ENCODE data around the gene SIDT2.
"Not testable (repeated sequence)": the region's sequence is repeated elsewhere in the genome, so short reads cannot be mapped to it uniquely, and the experiment has no call there.

Gene SIDT2

GRCh38 chr11:117202386-117203068 lies 24.0 kb downstream of the SIDT2 start:
- TF ChIP-seq CTCF (IDR thresholded peaks at IDR 0.05; ENCODE audit: low read depth, low read length) (no peak), MAX (IDR thresholded peaks at IDR 0.05; ENCODE audit: low read depth, low read length) (no peak), MYC (IDR thresholded peaks at IDR 0.05; ENCODE audit: low read depth, low read length) (no peak), POLR2A (IDR thresholded peaks at IDR 0.05; ENCODE audit: extremely low read depth, insufficient read length) (no peak)
- H3K4me3 ChIP-seq (ENCODE audit: low read depth, low read length): no peak overlapping the region
- no peak for DNase-seq (ENCODE audit: low read depth)

GRCh38 chr11:117203069-117203407 lies 24.5 kb downstream of the SIDT2 start:
- no peak for TF ChIP-seq POLR2A (IDR thresholded peaks at IDR 0.05; ENCODE audit: extremely low read depth, insufficient read length)
- no peak for TF ChIP-seq CTCF (IDR thresholded peaks at IDR 0.05; ENCODE audit: low read depth, low read length)
- TF ChIP-seq MYC (IDR thresholded peaks at IDR 0.05; ENCODE audit: low read depth, low read length): no peak
- no peak for TF ChIP-seq MAX (IDR thresholded peaks at IDR 0.05; ENCODE audit: low read depth, low read length)
- H3K4me3 ChIP-seq (ENCODE audit: low read depth, low read length): no peak overlapping the region
- DNase-seq (ENCODE audit: low read depth): no peak

- DNase-seq (ENCODE audit: low read depth): no peak
- TF ChIP-seq MAX (IDR thresholded peaks at IDR 0.05; ENCODE audit: low read depth, low read length): no peak
- no peak for TF ChIP-seq CTCF (IDR thresholded peaks at IDR 0.05; ENCODE audit: low read depth, low read length)
- no peak for TF ChIP-seq MYC (IDR thresholded peaks at IDR 0.05; ENCODE audit: low read depth, low read length)
- no peak for TF ChIP-seq POLR2A (IDR thresholded peaks at IDR 0.05; ENCODE audit: extremely low read depth, insufficient read length)
- H3K4me3 ChIP-seq (ENCODE audit: low read depth, low read length): no peak overlapping the region
Observed at GRCh38 chr11:117204283-117205080, 25.9 kb downstream of the SIDT2 start.

GRCh38 chr11:117205211-117205818 lies 26.8 kb downstream of the SIDT2 start:
- H3K4me3 ChIP-seq (ENCODE audit: low read depth, low read length): no peak overlapping the region
- no peak for TF ChIP-seq MYC (IDR thresholded peaks at IDR 0.05; ENCODE audit: low read depth, low read length)
- no peak for TF ChIP-seq MAX (IDR thresholded peaks at IDR 0.05; ENCODE audit: low read depth, low read length)
- no peak for TF ChIP-seq POLR2A (IDR thresholded peaks at IDR 0.05; ENCODE audit: extremely low read depth, insufficient read length)
- TF ChIP-seq CTCF (IDR thresholded peaks at IDR 0.05; ENCODE audit: low read depth, low read length): no peak
- no peak for DNase-seq (ENCODE audit: low read depth)

- not testable (repeated sequence) for H3K4me3 ChIP-seq (ENCODE audit: low read depth, low read length); DNase-seq (ENCODE audit: low read depth)
Observed at GRCh38 chr11:117206111-117206510, 27.6 kb downstream of the SIDT2 start.

GRCh38 chr11:117206859-117207258 lies 28.3 kb downstream of the SIDT2 start:
- H3K4me3 ChIP-seq (ENCODE audit: low read depth, low read length); DNase-seq (ENCODE audit: low read depth): not testable (repeated sequence)

GRCh38 chr11:117207481-117207880 lies 28.9 kb downstream of the SIDT2 start:
- not testable (repeated sequence) for H3K4me3 ChIP-seq (ENCODE audit: low read depth, low read length); DNase-seq (ENCODE audit: low read depth)

GRCh38 chr11:117208710-117209109 lies 30.2 kb downstream of the SIDT2 start:
- not testable (repeated sequence) for H3K4me3 ChIP-seq (ENCODE audit: low read depth, low read length); DNase-seq (ENCODE audit: low read depth)

GRCh38 chr11:117209351-117210125 lies 31.0 kb downstream of the SIDT2 start:
- H3K4me3 ChIP-seq (ENCODE audit: low read depth, low read length); DNase-seq (ENCODE audit: low read depth): not testable (repeated sequence)
